ENCODE data around the gene IREB2. TPM values are rescaled to one million over a fixed set of nuclear protein-coding genes. Genes with fewer than 3 reads are reported as not detected.

IREB2 gene
- total and polyA plus RNA-seq, 2 of the 13 experiments (the other 11 are each of a cell fraction or from before 2014, with no cell fraction given) = 24.2 to 30.4 TPM

DNA sequence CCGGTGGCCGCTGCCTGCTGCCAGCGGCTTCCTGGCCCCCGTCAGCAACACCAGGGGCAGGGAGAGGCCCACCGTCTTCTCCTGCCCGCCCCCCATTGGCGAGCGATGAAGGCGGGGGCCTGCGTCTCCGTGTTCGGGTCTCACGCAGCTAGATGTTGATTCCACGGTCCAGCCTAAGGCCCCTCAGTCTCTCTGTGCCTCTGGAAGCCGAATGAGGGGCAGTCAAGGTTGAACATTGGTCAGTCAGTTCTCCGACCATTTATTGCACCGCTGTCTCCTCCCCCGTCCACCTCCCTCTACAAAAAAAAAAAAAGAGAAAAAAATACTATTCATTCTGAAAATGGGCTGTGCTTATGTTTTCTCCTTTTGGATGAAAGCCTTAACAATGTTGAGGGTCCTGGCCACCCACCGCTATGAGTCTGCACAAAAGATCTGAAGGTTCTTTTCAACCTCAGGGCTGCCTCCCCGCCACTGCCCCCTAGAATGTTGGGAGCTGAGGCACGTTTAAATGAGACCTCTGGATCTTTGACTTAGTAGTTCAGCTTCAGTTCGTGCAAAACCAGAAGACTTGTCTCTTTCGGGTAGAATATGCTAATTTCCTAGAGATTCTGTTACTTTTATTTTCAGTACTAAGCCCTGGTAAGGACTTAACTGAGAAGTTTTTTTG is 736 bp downstream of the IREB2 start (continued):
- TF ChIP-seq ZFYVE20 (CRISPR knock-in tag; IDR thresholded peaks at IDR 0.05; ENCODE audit: borderline replicate concordance, low read depth) (0 out of 2 replicates have a peak, but pooled peaks have one; percentile 44), ZNF75D (CRISPR knock-in tag; IDR thresholded peaks at IDR 0.05; ENCODE audit: borderline replicate concordance) (no peak), SMAD1 (CRISPR knock-in tag; IDR thresholded peaks at IDR 0.05; ENCODE audit: borderline replicate concordance, low read depth) (no peak), KDM5A (IDR thresholded peaks at IDR 0.05; ENCODE audit: borderline replicate concordance, low read length) (peak; percentile 31; the same call in 1 of the 2 replicates)

DNA sequence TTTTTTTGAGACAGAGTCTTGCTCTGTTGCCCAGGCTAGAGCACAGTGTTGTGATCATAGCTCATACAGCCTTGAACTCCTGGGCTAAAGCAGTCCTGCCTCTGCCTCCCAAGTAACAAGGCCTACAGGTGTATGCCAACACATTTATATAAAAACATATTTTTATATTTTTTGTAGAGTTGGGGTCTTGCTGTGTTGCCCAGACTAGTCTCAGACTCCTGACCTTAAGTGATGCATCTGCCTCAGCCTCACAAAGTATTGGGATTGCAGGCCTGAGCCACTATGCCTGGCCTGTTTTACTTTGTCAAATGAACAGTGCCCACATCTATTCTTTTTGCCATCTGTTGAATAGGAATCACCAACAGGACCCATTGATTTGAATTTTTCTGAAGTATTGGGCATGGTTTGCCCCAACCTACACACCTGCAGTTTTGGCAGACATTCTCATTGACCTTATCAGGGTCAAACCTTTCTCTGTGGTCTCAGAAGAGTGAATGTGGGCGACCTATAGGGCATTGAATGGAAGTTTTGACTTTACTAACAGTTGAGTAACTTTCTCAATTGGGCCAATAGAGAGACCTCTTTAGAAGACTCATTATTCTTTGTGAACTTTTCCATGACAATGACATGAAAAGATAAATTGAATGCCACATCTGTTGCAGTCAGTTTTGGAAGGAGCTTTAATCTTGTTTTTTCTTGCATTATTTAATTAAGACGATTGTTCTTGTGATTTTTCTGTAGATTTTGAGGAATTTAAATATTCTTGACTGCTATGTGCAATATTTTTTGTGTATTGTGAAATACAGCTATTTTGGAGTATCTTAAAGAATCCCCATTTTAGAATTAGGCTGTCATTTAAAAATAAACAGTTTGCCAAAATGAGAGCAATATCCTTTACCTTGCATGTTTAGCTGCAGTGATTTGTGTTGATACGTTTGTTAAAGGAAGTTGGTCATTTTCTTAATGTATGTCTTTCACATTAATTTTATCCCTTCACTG is 2.7 kb downstream of the IREB2 start:
- 97% methylated on average over 3 of the region's 3 CpGs for WGBS (ENCODE audit: low lambda C conversion rate)
- peaks cover 9% of the 10 kb centered on the region for H4K20me1 ChIP-seq (ENCODE audit: insufficient read depth, low read length)
- FAIRE-seq = no peak
- H3K4me1 ChIP-seq (ENCODE audit: insufficient read depth, low read length) = peaks cover 50% of the 10 kb centered on the region
- peak overlapping the region; percentile 81 for H3K4me2 ChIP-seq (ENCODE audit: low read depth, low read length)
- H3K9me3 ChIP-seq (ENCODE audit: low read length) = no peaks in the 10 kb centered on the region
- H3K4me3 ChIP-seq (replicated peaks in 1 of 3; ENCODE audit: insufficient read depth in 1 of 3, low read depth in 2 of 3, low read length in 3 of 3) = peak overlapping the region in 2 of 3 experiments; percentile 18 to 97; a peak in 1 of 6 replicates
- no TSS peak for BruUV-seq (replicated peaks)
- H3K27me3 ChIP-seq (ENCODE audit: control insufficient read depth in 1 of 2, insufficient read depth in 2 of 2, low read length in 2 of 2) = no peaks in the 10 kb centered on the region; a peak in 1 of 5 replicates
- H3K36me3 ChIP-seq (replicated peaks in 1 of 2; ENCODE audit: control insufficient read depth in 1 of 2, insufficient read depth in 2 of 2, low read length in 2 of 2) = peaks cover 11 to 27% of the 10 kb centered on the region in 2 experiments; a peak in 4 of 5 replicates
- TF ChIP-seq, protein P1, sequence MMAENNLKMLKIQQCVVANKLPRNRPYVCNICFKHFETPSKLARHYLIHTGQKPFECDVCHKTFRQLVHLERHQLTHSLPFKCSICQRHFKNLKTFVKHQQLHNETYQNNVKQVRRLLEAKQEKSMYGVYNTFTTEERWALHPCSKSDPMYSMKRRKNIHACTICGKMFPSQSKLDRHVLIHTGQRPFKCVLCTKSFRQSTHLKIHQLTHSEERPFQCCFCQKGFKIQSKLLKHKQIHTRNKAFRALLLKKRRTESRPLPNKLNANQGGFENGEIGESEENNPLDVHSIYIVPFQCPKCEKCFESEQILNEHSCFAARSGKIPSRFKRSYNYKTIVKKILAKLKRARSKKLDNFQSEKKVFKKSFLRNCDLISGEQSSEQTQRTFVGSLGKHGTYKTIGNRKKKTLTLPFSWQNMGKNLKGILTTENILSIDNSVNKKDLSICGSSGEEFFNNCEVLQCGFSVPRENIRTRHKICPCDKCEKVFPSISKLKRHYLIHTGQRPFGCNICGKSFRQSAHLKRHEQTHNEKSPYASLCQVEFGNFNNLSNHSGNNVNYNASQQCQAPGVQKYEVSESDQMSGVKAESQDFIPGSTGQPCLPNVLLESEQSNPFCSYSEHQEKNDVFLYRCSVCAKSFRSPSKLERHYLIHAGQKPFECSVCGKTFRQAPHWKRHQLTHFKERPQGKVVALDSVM (CRISPR knock-in tag; IDR thresholded peaks at IDR 0.05) = no peak
- peak; percentile 60 for TF ChIP-seq ZNF121 (CRISPR knock-in tag; IDR thresholded peaks at IDR 0.05)
- TF ChIP-seq CEBPB (IDR thresholded peaks at IDR 0.05; ENCODE audit: borderline replicate concordance, low read depth, low read length) = peak; percentile 66
- in situ Hi-C loops (cut with HindIII; ENCODE audit: extremely low pct_ligation_motif_present, low pct_unique_long_range_greater_than_20kb) = no loop called here
- CTCF ChIA-PET (ENCODE audit: low intra/inter-chr PET ratio, low total read pairs) = no interaction called here
- H2AFZ ChIP-seq (ENCODE audit: low read length) = no peak overlapping the region
- no peak overlapping the region for H3K27ac ChIP-seq (ENCODE audit: extremely low read length, insufficient read depth, low read length)
- H3K9ac ChIP-seq (ENCODE audit: insufficient read depth, low read depth, low read length) = peak overlapping the region; percentile 44; the same call in 1 of the 2 replicates
- POLR2A ChIA-PET = interaction anchor here (3.6 kb wide), 1 partner anchor 100 kb away, joined by 17 read pairs; the partner anchor contains the start of gene PSMA4
- intact Hi-C loops (cut with micrococcal nuclease; ENCODE audit: unreplicated experiment) = no loop called here
- DNase-seq (ENCODE audit: low spot score) = no peak
- H3K79me2 ChIP-seq (ENCODE audit: insufficient read depth, low read length) = peaks cover 71% of the 10 kb centered on the region
- no peak for ATAC-seq

Data from HepG2 (cell line).